A549 (cell line): ENCODE measurements around the gene PCGF6.
A peak's percentile ranks its signal among the peaks of the same experiment; 100 is the strongest.

Experiments used
- CTCF ChIP-seq: fragments of >200 bp; sonication (Bioruptor Twin); formaldehyde crosslinking; IDR thresholded peaks from 3 replicates; pipeline ENCODE4 v1.5.1; 2016
- JUNB ChIP-seq: fragments of >200 bp; sonication (Bioruptor Twin); formaldehyde crosslinking; IDR thresholded peaks from 2 replicates; pipeline ENCODE4 v1.6.1; 2016
- POLR2A ChIP-seq: IDR thresholded peaks from 2 replicates; pipeline ENCODE4 v1.6.1; 2012; ENCODE audit warnings: mild to moderate bottlenecking, low read length

- TF ChIP-seq POLR2A (peak; percentile 71), CTCF (no peak), JUNB (no peak)
These were observed at the start of gene PCGF6 for GRCh38 chr10:103350517-103351260.
